Measurements from ENCODE around the gene DPP10.
"Not testable (repeated sequence)": the region's sequence is repeated elsewhere in the genome, so short reads cannot be mapped to it uniquely, and the experiment has no call there.

The DPP10 gene

GRCh38 chr2:115427436-115427835, 985.0 kb downstream of the DPP10 start:
- DNase-seq (ENCODE audit: low spot score) = no peak

DNA sequence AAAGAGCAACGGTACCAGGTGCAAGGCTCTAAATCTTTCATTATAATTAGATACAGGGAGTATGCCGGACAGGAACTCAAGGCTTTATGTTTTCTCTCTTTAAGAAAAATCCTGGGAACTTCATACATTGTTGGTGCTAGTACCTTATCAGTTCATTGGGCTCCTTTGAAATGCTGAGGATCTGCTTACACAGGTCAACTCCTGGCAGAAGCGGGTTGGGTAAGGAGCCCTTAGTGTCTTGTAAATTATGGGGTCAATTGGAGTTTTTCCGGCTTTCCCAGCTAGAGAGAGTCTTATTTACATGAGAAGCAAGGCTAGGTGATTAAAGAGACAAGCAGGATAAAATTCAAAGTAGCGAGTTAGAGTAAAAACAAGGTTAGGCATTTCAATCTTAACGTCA, 998.3 kb downstream of the DPP10 start:
- DNase-seq (ENCODE audit: low spot score) = not testable (repeated sequence)

GRCh38 chr2:115443539-115444185, 1001.2 kb downstream of the DPP10 start:
- DNase-seq (ENCODE audit: low spot score) = no peak

DNA sequence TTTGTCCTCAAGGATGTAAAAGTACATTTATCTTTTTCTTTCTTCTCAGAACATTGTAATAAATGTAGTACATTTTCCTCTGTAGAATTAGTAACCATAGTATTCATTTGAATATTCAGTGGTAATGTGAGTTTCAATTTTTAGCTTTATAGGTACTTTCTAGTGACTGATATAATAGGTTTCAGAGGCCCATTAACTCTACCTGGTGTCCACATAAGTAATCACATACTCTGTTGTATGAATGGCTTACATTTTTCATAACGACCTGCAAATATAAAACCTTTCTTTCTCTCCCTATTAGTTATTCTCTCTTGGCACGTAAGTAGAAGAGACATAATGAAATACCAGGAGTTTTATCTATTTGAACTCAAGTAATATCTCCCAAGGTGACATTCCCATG, 1017.6 kb downstream of the DPP10 start:
- DNase-seq (ENCODE audit: low spot score) = no peak

- DNase-seq (ENCODE audit: low spot score) = no peak
Measured at GRCh38 chr2:115480741-115481140, 1038.3 kb downstream of the DPP10 start.

- DNase-seq (ENCODE audit: low spot score) = no peak
Measured at GRCh38 chr2:115481842-115482241, 1039.4 kb downstream of the DPP10 start.

DNA sequence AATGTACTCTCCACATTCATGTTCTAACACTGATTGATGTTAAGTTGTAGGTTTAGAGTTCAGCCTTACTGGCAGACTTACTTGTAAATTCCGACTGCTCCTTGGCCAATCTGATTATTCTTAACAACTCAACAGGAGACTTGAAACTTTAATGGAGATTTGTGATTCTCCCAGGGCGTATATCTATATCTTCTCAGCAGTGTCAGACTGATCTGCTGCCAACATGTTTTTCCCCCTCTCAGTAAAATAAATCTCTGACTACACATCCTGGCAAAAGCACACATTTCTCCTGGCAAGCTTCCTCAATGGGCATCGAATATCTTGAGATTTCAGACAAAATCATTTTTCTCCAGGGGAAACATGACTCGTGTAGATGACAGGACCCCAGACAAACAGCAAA, 1041.2 kb downstream of the DPP10 start:
- no peak for DNase-seq (ENCODE audit: low spot score)

GRCh38 chr2:115484486-115484885, 1042.0 kb downstream of the DPP10 start:
- DNase-seq (ENCODE audit: low spot score) = no peak

GRCh38 chr2:115484983-115485382, 1042.5 kb downstream of the DPP10 start:
- no peak for DNase-seq (ENCODE audit: low spot score)

- no peak for DNase-seq (ENCODE audit: low spot score)
Measured at GRCh38 chr2:115491186-115491793, 1048.8 kb downstream of the DPP10 start.

DNA sequence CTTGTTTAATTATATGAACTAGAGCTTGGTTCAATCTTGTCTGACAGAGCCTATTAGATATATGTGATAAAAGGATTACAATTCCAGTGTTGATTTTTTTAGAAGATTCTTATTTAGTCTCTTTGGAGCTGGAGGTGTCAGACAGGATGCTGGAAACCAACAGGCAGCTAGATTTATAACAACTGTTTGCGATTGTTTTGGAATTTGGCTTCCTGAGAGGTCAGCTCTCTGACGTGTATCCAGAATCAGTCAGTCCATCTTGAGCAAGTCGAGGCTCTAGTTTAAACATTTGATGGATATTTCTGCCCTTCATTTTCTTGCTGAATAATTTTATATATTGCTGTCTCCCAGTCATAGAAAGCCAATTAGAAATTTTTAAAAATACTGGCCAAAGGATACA, 1062.9 kb downstream of the DPP10 start:
- DNase-seq (ENCODE audit: low spot score) = no peak

- DNase-seq (ENCODE audit: low spot score) = no peak
Measured at GRCh38 chr2:115520727-115521126, 1078.3 kb downstream of the DPP10 start.

GRCh38 chr2:115524452-115524851, 1082.0 kb downstream of the DPP10 start:
- no peak for DNase-seq (ENCODE audit: low spot score)

GRCh38 chr2:115529627-115530026, 1087.2 kb downstream of the DPP10 start:
- DNase-seq (ENCODE audit: low spot score) = no peak

- DNase-seq (ENCODE audit: low spot score) = no peak
Measured at GRCh38 chr2:115533081-115533480, 1090.6 kb downstream of the DPP10 start.

DNA sequence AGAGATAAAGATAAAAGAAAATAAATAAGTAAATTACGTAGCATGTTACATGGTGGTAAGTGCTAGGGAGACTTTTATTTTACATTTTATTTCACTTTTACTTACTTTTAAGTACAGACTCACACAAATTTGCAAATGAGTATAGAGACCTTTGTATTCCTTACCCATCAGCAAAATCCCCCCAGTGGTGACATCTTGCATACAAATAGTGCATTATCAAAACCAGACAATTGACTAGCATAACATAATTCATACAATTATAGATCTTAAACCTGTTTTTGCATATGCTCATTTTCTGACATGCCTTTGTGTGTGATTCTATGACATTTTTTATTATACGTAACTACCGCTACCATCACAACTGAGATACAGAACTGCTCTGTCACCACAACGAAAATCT, 1099.4 kb downstream of the DPP10 start:
- no peak for DNase-seq (ENCODE audit: low spot score)

DNA sequence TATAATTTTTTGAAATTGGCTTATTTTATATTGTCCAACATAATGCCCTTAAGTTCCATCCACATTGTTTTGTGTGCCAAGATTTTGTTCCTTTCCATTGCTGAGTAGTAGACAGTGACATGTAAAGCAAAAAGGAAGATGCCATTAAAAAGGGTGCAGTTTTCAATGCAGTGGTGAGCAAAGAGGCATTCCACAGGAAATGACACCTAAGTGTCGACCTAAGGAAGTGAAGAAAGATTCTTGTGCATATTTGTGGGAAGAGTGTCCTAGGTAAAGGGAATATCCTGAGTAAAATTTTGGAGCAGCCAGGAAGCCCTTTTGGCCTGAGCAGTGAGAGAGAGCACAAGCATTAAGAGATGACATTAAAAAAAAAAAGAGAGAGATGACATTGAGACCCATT, 1099.9 kb downstream of the DPP10 start:
- DNase-seq (ENCODE audit: low spot score) = no peak

DNA sequence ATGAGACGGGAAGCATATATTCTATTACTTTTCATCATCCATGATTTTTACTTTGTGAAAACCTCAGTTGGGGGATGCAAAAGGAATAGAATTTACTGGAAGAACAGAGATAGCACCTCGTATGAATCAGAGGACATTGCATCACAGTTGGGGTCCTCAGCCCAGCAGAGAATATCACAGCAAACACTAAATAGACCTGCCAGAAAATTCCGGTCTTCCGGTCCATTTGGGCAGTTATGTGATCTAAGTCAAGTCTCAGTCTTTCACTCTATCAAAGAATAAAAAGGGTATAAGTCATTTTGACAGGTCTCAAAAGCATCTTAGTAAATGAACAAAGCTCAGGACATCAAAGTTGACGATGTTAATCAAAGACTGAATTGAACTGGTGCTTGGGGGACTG, 1100.6 kb downstream of the DPP10 start:
- no peak for DNase-seq (ENCODE audit: low spot score)

DNA sequence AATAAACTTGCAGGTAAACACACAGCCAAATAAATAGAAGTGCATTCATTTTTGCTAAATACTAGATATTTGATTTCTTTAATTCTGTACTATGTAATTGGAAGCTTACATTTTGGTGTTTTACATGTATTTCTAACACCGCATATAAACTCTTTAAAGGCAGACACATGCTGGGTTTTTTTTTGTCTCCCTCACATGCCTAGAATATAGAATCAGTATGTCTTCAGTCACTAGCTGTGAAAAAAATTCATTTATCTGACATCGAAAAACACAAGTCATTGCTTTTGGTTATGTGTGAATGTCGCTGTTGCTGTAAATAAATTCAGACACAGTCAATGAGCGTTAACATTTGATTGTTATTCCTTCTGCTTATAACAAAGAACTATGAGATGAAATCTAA, 1101.0 kb downstream of the DPP10 start:
- DNase-seq (ENCODE audit: low spot score) = no peak

- no peak for DNase-seq (ENCODE audit: low spot score)
Measured at GRCh38 chr2:115549611-115550130, 1107.2 kb downstream of the DPP10 start.

- DNase-seq (ENCODE audit: low spot score) = no peak
Measured at GRCh38 chr2:115552726-115553125, 1110.3 kb downstream of the DPP10 start.

DNA sequence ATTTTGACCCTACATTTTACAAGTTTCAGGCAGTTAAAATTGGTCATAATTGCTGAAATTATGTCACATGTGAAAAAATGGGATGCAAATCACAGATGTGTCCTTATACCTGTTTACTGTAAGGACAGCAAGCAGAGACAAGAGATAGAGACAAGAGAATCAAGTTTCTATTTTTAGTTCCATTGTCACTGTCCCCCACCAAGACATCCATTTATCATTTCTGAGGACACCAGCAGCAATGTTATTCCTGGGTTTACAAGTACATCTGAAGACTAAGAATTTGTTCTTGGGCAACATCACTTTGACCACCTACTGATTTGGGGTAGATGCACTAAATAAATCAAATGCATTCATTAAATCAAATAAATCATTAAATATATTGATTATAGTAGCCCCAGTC, 1111.7 kb downstream of the DPP10 start:
- DNase-seq (ENCODE audit: low spot score) = no peak

- no peak for DNase-seq (ENCODE audit: low spot score)
Measured at GRCh38 chr2:115558725-115559124, 1116.3 kb downstream of the DPP10 start.

GRCh38 chr2:115560666-115561065, 1118.2 kb downstream of the DPP10 start:
- DNase-seq (ENCODE audit: low spot score) = no peak
